Suprapubic skin (tissue), 4 donors: ENCODE data around the gene TFAP2B. TPM values are rescaled to one million over a fixed set of nuclear protein-coding genes. Genes with fewer than 3 reads are reported as not detected.
A peak's percentile ranks its signal among the peaks of the same experiment; 100 is the strongest.

ENCODE experiments used
- DNase-seq, 2 donors: peaks; one replicate each; pipeline ENCODE4 v3.0.0-alpha.2; 2019; ENCODE audit warnings: low spot score in 2 of 2
- H3K27ac ChIP-seq: fragments of 200-600 bp; sonication (generic); one replicate; pipeline ENCODE4 v1.5.1; 2019
- H3K27me3 ChIP-seq: fragments of 200-600 bp; sonication (generic); one replicate; pipeline ENCODE4 v1.5.1; 2019
- H3K36me3 ChIP-seq: fragments of 200-600 bp; sonication (generic); one replicate; pipeline ENCODE4 v1.5.1; 2019
- H3K4me1 ChIP-seq: fragments of 200-600 bp; sonication (generic); one replicate; pipeline ENCODE4 v1.5.1; 2019
- H3K4me3 ChIP-seq: fragments of 200-600 bp; sonication (generic); one replicate; pipeline ENCODE4 v1.5.1; 2019; ENCODE audit warnings: mild to moderate bottlenecking
- H3K9me3 ChIP-seq: fragments of 200-600 bp; sonication (generic); one replicate; pipeline ENCODE4 v1.5.1; 2019
- EP300 ChIP-seq: sonication (generic); formaldehyde crosslinking; IDR thresholded peaks from one replicate; pipeline ENCODE4 v1.6.1; 2017; ENCODE audit warnings: antibody characterized with exemption
- POLR2A ChIP-seq, 2 donors: fragments of 450-650 bp; IDR thresholded peaks; one replicate each; pipeline ENCODE4 v1.6.1; 2017; ENCODE audit warnings: antibody characterized with exemption in 2 of 2, mild to moderate bottlenecking in 2 of 2, moderate library complexity in 2 of 2
- POLR2AphosphoS5 ChIP-seq, 3 donors: sonication (generic); formaldehyde crosslinking; IDR thresholded peaks; one replicate each; pipeline ENCODE4 v1.6.1; 2017; ENCODE audit warnings: antibody characterized with exemption in 3 of 3
- WGBS: methylation state at CpG from one replicate; pipeline ENCODE4 v1.1.5; 2018; 5-methylcytosine and 5-hydroxymethylcytosine counted together
- total RNA-seq, 4 donors: library from RNA; depleted of rRNA; stranded (reverse); fragments of >200 nt; gene quantifications; one replicate each; pipeline ENCODE4 v1.1.0, GENCODE V29; 2016
- TF ChIP-seq, protein P1 (sequence below), 2 donors: fragments of 200-600 bp in 1 of 2; fragments of 450-650 bp in 1 of 2; sonication (generic) in 1 of 2; IDR thresholded peaks; one replicate each; pipeline ENCODE4 v1.5.1; 2016 to 2019; ENCODE audit warnings: antibody characterized with exemption in 2 of 2, mild to moderate bottlenecking in 1 of 2, moderate library complexity in 1 of 2

TFAP2B gene
- total RNA-seq, 4 donors from 2014 or later = 4.3 to 9.0 (median 8.2) TPM

DNA sequence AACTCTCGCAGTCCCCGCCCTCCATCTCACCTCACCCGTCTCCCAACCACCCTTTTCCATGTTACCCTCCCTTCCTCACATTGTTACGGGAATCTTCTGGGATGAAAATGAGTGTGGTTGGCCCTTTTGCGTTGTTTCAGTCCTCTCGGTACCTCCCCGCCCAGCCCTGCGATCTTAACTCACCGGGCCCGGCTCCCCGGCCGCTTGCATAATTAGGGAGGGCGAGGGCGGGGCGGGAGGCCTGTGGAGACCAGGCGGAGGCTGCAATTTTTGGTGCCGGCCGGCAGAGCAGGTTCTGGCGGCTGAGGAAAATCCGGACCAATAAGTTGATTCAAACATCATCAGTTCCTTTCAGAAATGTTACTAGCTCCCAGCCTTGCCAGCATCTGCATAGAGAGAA, 25.2 kb downstream of the TFAP2B start:
- TF ChIP-seq EP300 (no peak), POLR2AphosphoS5 (IDR thresholded peaks at IDR 0.05) (peak in 1 of 3 donors; percentile 24)
- 11% methylated on average over 20 of the region's 20 CpGs for WGBS

DNA sequence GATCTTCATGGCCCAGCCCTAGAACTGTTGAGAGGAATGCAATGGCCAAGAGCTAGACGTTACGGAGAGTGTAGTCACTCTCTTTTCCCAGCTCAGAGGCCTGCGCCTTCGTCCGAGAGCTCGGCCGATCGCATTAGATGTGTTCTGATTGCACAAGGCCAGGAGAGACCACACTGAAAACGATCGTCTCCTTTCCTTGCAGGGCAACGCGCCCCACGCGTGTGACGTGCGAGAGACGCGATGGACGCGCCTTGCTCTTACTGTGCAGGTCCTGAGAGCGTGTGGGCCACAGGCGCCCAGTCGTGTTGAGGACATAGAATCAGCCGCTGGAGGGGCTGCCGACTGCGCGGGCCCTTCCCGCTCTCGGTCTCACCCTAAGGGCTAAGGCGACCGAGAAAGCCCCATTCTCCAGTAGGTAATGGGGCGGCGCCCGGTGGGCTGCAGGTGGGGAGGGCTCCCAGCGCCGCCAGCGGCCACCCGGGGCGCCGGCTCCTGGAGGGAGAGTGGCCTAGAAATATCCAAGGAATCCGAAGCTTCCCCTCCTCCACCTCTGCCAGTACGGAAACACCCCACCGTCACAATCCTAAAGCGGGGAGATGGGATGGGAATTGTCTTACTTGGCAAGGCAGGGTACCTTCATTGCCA, 26.9 kb downstream of the TFAP2B start:
- peaks cover 35% of the 10 kb centered on the region for H3K4me1 ChIP-seq
- WGBS = 33% methylated on average over 30 of the region's 44 CpGs
- H3K36me3 ChIP-seq = no peaks in the 10 kb centered on the region
- TF ChIP-seq, protein P1, sequence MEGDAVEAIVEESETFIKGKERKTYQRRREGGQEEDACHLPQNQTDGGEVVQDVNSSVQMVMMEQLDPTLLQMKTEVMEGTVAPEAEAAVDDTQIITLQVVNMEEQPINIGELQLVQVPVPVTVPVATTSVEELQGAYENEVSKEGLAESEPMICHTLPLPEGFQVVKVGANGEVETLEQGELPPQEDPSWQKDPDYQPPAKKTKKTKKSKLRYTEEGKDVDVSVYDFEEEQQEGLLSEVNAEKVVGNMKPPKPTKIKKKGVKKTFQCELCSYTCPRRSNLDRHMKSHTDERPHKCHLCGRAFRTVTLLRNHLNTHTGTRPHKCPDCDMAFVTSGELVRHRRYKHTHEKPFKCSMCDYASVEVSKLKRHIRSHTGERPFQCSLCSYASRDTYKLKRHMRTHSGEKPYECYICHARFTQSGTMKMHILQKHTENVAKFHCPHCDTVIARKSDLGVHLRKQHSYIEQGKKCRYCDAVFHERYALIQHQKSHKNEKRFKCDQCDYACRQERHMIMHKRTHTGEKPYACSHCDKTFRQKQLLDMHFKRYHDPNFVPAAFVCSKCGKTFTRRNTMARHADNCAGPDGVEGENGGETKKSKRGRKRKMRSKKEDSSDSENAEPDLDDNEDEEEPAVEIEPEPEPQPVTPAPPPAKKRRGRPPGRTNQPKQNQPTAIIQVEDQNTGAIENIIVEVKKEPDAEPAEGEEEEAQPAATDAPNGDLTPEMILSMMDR (IDR thresholded peaks at IDR 0.05) = no peak
- TF ChIP-seq POLR2AphosphoS5 (IDR thresholded peaks at IDR 0.05) = no peak
- no peak for TF ChIP-seq EP300
- no peak for DNase-seq
- H3K27ac ChIP-seq = peak overlapping the region; percentile 61
- H3K9me3 ChIP-seq = no peaks in the 10 kb centered on the region
- H3K27me3 ChIP-seq = peaks cover 80% of the 10 kb centered on the region
- H3K4me3 ChIP-seq = no peak overlapping the region

More for the DNA sequence above, 25.2 kb downstream of the TFAP2B start:
- Histone ChIP-seq H3K27ac (peak overlapping the region; percentile 75), H3K36me3 (no peaks in the 10 kb centered on the region), H3K9me3 (no peaks in the 10 kb centered on the region), H3K4me3 (peak overlapping the region; percentile 29), H3K4me1 (peaks cover 36% of the 10 kb centered on the region), H3K27me3 (peaks cover 73% of the 10 kb centered on the region)
- DNase-seq = no peak

DNA sequence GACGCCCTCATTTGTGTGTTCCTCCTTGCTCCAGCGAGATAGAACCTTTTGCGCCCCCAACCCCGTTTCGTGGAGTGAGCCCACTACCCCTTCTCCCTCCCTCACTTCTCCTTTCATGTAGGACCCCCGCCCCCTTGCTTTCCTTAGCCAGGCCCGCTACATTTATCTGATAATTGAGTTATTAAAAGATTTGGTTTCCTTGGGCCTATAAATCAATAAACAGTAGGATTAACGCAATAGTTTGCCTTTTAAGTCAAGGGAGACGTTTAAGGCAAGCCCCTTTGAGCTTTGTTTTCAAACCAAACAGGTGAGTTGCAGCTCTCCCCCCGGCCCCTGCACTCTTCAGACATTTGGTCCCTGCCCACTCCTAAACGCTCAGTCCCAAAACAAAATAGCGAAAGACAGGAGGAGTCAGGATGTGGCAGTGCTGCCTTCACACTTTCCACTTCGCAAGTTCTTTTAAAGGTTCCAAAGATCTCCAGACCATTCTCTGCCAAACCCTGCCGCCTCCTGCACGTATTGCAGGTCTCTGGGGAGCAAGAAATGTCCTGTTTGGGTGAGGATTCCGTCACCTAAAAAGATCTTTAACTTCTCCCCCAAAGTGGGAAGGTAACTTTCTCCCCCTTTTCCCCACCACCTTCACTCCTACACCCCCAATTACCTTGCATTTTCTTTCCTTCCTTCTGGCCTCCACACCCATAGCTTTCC, 27.6 kb downstream of the TFAP2B start:
- Histone ChIP-seq H3K27me3 (peaks cover 80% of the 10 kb centered on the region), H3K36me3 (no peaks in the 10 kb centered on the region), H3K4me3 (no peak overlapping the region), H3K4me1 (peaks cover 38% of the 10 kb centered on the region), H3K27ac (peak overlapping the region; percentile 61), H3K9me3 (no peaks in the 10 kb centered on the region)
- TF ChIP-seq, protein P1 (IDR thresholded peaks at IDR 0.05) = no peak
- TF ChIP-seq POLR2A (IDR thresholded peaks at IDR 0.05) (no peak), EP300 (no peak), POLR2AphosphoS5 (IDR thresholded peaks at IDR 0.05) (no peak)
- 28% methylated on average over 16 of the region's 16 CpGs for WGBS
- no peak for DNase-seq

DNA sequence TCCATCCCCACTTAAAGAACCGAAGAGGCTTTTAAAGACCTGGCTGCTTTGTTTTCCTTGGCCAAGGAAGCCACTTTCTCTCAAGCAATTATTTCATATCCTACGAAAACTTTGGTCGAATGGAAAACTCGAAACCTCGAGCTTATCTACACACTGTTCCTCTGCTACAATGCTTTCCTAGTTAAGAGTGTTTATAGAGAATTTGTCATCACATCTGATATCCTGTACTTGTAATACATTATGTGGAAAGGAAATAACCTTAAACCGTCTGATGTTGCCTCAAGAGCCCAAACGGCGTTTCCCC, 28.1 kb downstream of the TFAP2B start:
- Histone ChIP-seq H3K9me3 (no peaks in the 10 kb centered on the region), H3K4me3 (no peak overlapping the region), H3K27me3 (peaks cover 78% of the 10 kb centered on the region), H3K36me3 (no peaks in the 10 kb centered on the region), H3K4me1 (peaks cover 37% of the 10 kb centered on the region), H3K27ac (peak overlapping the region; percentile 61)
- TF ChIP-seq, protein P1 (IDR thresholded peaks at IDR 0.05) = no peak
- TF ChIP-seq POLR2A (IDR thresholded peaks at IDR 0.05) (no peak), POLR2AphosphoS5 (IDR thresholded peaks at IDR 0.05) (no peak), EP300 (no peak)
- no peak for DNase-seq
- WGBS = 35% methylated on average over 8 of the region's 8 CpGs

DNA sequence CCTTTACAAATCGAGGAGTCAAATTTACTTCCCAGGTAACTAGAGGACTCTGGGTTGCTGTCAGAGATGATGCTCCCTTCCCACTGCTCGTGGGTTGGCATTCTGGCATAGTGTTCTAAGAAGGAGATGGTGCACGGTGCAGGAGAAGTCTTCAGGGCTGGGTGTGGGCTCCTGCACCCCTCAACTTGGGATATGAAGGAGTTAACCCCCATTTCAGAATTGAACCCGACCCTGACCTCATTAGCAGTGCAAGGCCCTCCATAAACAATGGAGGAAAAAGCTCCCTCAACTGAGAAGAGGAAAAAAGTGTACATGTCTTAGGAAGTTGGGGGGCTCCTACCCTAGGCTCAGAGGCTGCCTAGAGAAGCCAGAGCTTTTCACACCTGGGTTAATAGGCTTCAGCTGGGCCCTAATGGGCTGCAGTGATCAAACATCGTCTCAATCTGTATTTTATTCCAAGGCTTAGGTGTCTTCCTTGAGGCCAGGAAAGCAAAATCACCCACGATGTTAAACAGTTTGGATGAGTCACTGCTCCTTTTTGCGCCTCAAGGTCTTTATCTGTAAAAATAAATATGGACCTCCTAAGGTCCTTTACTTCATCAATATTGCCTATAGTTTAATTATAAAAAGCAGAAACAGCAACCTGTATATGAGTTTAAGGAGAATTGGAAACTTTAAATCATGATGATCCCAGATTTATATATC, 29.4 kb downstream of the TFAP2B start:
- H3K27ac ChIP-seq = peak overlapping the region; percentile 85
- 9% methylated on average over 7 of the region's 7 CpGs for WGBS
- H3K9me3 ChIP-seq = no peaks in the 10 kb centered on the region
- H3K36me3 ChIP-seq = no peaks in the 10 kb centered on the region
- TF ChIP-seq POLR2AphosphoS5 (IDR thresholded peaks at IDR 0.05) (no peak), EP300 (no peak), POLR2A (IDR thresholded peaks at IDR 0.05) (no peak)
- TF ChIP-seq, protein P1 (IDR thresholded peaks at IDR 0.05) = no peak
- no peak overlapping the region for H3K4me3 ChIP-seq
- peaks cover 75% of the 10 kb centered on the region for H3K27me3 ChIP-seq
- DNase-seq = no peak
- H3K4me1 ChIP-seq = peaks cover 32% of the 10 kb centered on the region
